Subcutaneous abdominal adipose tissue (tissue), 5 donors: ENCODE results near the gene CBX4.
"Not testable (repeated sequence)": the region's sequence is repeated elsewhere in the genome, so short reads cannot be mapped to it uniquely, and the experiment has no call there.

Experiments
- H3K27ac ChIP-seq: one replicate; pipeline ENCODE4 v1.7.0; 2013; ENCODE audit warnings: low read depth, mild to moderate bottlenecking, inconsistent platforms, low read length, moderate library complexity
- H3K27me3 ChIP-seq, 5 donors: one replicate each; pipeline ENCODE4 v1.7.0; 2013; ENCODE audit warnings: low read length in 5 of 5, inconsistent platforms in 1 of 5; ENCODE audit not compliant: control insufficient read depth in 5 of 5, insufficient read depth in 4 of 5
- H3K36me3 ChIP-seq, 5 donors: one replicate each; pipeline ENCODE4 v1.7.0; 2013; ENCODE audit warnings: low read length in 5 of 5; ENCODE audit not compliant: control insufficient read depth in 5 of 5, insufficient read depth in 5 of 5
- H3K4me1 ChIP-seq, 5 donors: one replicate each; pipeline ENCODE4 v1.7.0; 2013; ENCODE audit warnings: low read length in 5 of 5, mild to moderate bottlenecking in 3 of 5, moderate library complexity in 1 of 5; ENCODE audit not compliant: control insufficient read depth in 5 of 5, insufficient read depth in 5 of 5
- H3K4me3 ChIP-seq, 5 donors: one replicate each; pipeline ENCODE4 v1.7.0; 2013; ENCODE audit warnings: low read length in 5 of 5, low read depth in 1 of 5
- H3K9ac ChIP-seq, 5 donors: one replicate each; pipeline ENCODE4 v1.7.0; 2013; ENCODE audit warnings: low read length in 5 of 5, mild to moderate bottlenecking in 4 of 5, moderate library complexity in 3 of 5
- H3K9me3 ChIP-seq, 5 donors: one replicate each; pipeline ENCODE4 v1.7.0; 2013; ENCODE audit warnings: low read length in 5 of 5; ENCODE audit not compliant: control insufficient read depth in 5 of 5
- donor health status: healthy.
- donor health status: healthy.
- donor health status: healthy.
- donor health status: healthy.
- donor health status: healthy.

Gene CBX4

GRCh38 chr17:79861413-79862216 lies 22.4 kb upstream of the CBX4 start:
- H3K4me1 ChIP-seq, result peaks cover 0 to 8% (median 6%) of the 10 kb centered on the region in 5 donors
- no peaks in the 10 kb centered on the region for H3K36me3 ChIP-seq
- H3K9me3 ChIP-seq, result no peaks in the 10 kb centered on the region
- H3K9ac ChIP-seq, result no peak overlapping the region
- H3K27ac ChIP-seq, result no peak overlapping the region
- H3K4me3 ChIP-seq, result no peak overlapping the region
- peaks cover 21 to 55% (median 49%) of the 10 kb centered on the region in 5 donors for H3K27me3 ChIP-seq

- Histone ChIP-seq H3K9ac (no peak overlapping the region), H3K27me3 (peaks cover 13 to 49% (median 38%) of the 10 kb centered on the region in 5 donors), H3K27ac (no peak overlapping the region), H3K4me1 (peaks cover 0 to 8% (median 6%) of the 10 kb centered on the region in 5 donors), H3K36me3 (no peaks in the 10 kb centered on the region), H3K4me3 (no peak overlapping the region), H3K9me3 (no peaks in the 10 kb centered on the region)
Measured at GRCh38 chr17:79859676-79860615, 20.7 kb upstream of the CBX4 start.

- no peak overlapping the region for H3K4me3 ChIP-seq
- H3K9ac ChIP-seq, result no peak overlapping the region
- H3K27ac ChIP-seq, result no peak overlapping the region
- H3K4me1 ChIP-seq, result peaks cover 0 to 12% (median 7%) of the 10 kb centered on the region in 5 donors
- no peaks in the 10 kb centered on the region for H3K36me3 ChIP-seq
- H3K9me3 ChIP-seq, result no peaks in the 10 kb centered on the region
- H3K27me3 ChIP-seq, result peaks cover 0 to 36% (median 26%) of the 10 kb centered on the region in 5 donors
Measured at GRCh38 chr17:79857095-79857494, 17.9 kb upstream of the CBX4 start.

- Histone ChIP-seq H3K9me3 (no peaks in the 10 kb centered on the region), H3K27ac (no peak overlapping the region), H3K4me3 (no peak overlapping the region), H3K9ac (no peak overlapping the region), H3K36me3 (no peaks in the 10 kb centered on the region), H3K4me1 (peaks cover 0 to 7% (median 4%) of the 10 kb centered on the region in 5 donors), H3K27me3 (peaks cover 0 to 27% (median 14%) of the 10 kb centered on the region in 5 donors)
Measured at GRCh38 chr17:79855331-79856124, 16.3 kb upstream of the CBX4 start.

GRCh38 chr17:79854080-79855060 lies 15.1 kb upstream of the CBX4 start:
- no peak overlapping the region for H3K27ac ChIP-seq
- H3K36me3 ChIP-seq, result no peaks in the 10 kb centered on the region
- H3K4me1 ChIP-seq, result peaks cover 0 to 7% (median 4%) of the 10 kb centered on the region in 5 donors
- H3K9ac ChIP-seq, result no peak overlapping the region
- peaks cover 0 to 19% (median 8%) of the 10 kb centered on the region in 5 donors for H3K27me3 ChIP-seq
- H3K9me3 ChIP-seq, result no peaks in the 10 kb centered on the region
- H3K4me3 ChIP-seq, result no peak overlapping the region

GRCh38 chr17:79853168-79853567 lies 13.9 kb upstream of the CBX4 start:
- H3K9me3 ChIP-seq, H3K36me3 ChIP-seq, H3K9ac ChIP-seq, H3K27ac ChIP-seq: not testable (repeated sequence)
- Histone ChIP-seq H3K4me3 (peak overlapping the region in 1 of 5 donors; percentile 41), H3K27me3 (peaks cover 0 to 15% (median 5%) of the 10 kb centered on the region in 5 donors), H3K4me1 (peaks cover 0 to 11% (median 4%) of the 10 kb centered on the region in 5 donors)

- H3K4me1 ChIP-seq, result peaks cover 0 to 11% (median 4%) of the 10 kb centered on the region in 5 donors
- peak overlapping the region; percentile 17 to 59 (median 36) for H3K4me3 ChIP-seq
- peak overlapping the region in 1 of 5 donors; percentile 7 for H3K9ac ChIP-seq
- H3K36me3 ChIP-seq, result no peaks in the 10 kb centered on the region
- H3K27ac ChIP-seq, result no peak overlapping the region
- no peaks in the 10 kb centered on the region for H3K9me3 ChIP-seq
- peaks cover 0 to 11% (median 4%) of the 10 kb centered on the region in 5 donors for H3K27me3 ChIP-seq
Measured at GRCh38 chr17:79852748-79853147, 13.5 kb upstream of the CBX4 start.

GRCh38 chr17:79851461-79851817 lies 12.2 kb upstream of the CBX4 start:
- Histone ChIP-seq H3K4me1 (peaks cover 0 to 11% (median 4%) of the 10 kb centered on the region in 5 donors), H3K4me3 (no peak overlapping the region), H3K27me3 (peaks cover 0 to 7% (median 4%) of the 10 kb centered on the region in 5 donors), H3K9me3 (no peaks in the 10 kb centered on the region), H3K27ac (no peak overlapping the region), H3K9ac (no peak overlapping the region), H3K36me3 (no peaks in the 10 kb centered on the region)
